GM12878 (cell line): ENCODE results near the gene MLPH. TPM values are rescaled to one million over a fixed set of nuclear protein-coding genes. Genes with fewer than 3 reads are reported as not detected.

Experiments
- ATAC-seq: fragments of 200-7000 bp; cut with Tn5 transposase; 3 replicates; pipeline ENCODE4 v1.9.1; 2020; ENCODE audit warnings: mild to moderate bottlenecking, moderate library complexity
- BruUV-seq: library from RNA; stranded (reverse); fragments of 400-500 nt; replicated peaks from 2 replicates; lab custom pipeline; 2021; lab: Mats Ljungman, UMichigan
- CTCF ChIA-PET: fragments of 300-600 bp; sonication (Branson Sonifier 250); formaldehyde crosslinking; extraction: SDS; loops from one replicate; lab custom pipeline; 2021; ENCODE audit warnings: inconsistent platforms; lab: Yijun Ruan, JAX
- POLR2A ChIA-PET: fragments of 350-600 bp; formaldehyde crosslinking; extraction: SDS; loops from one replicate; lab custom pipeline; 2021; ENCODE audit warnings: inconsistent platforms; lab: Charles Lee
- RAD21 ChIA-PET: fragments of 300-600 bp; sonication (Branson Sonifier 250); formaldehyde crosslinking; loops from one replicate; lab custom pipeline; 2023; ENCODE audit warnings: antibody characterized with exemption; ENCODE audit not compliant: unreplicated experiment; lab: Charles Lee
- SMC1A ChIA-PET: fragments of 300-600 bp; sonication (Branson Sonifier 250); formaldehyde crosslinking; loops from one replicate; lab custom pipeline; 2023; ENCODE audit not compliant: unreplicated experiment, uncharacterized antibody; lab: Charles Lee
- DNase-seq: peaks from one replicate; pipeline ENCODE4 v3.0.0-alpha.2; 2011; ENCODE audit warnings: low read depth, low spot score
- FAIRE-seq: peaks from 3 replicates; lab custom pipeline; 2011; peaks lifted over from hg19 to GRCh38; lab: Jason Lieb, UNC
- H2AFZ ChIP-seq: 2 replicates; pipeline ENCODE4 v1.6.0; 2011; ENCODE audit warnings: low read depth, low read length, control low read depth; ENCODE audit not compliant: control insufficient read depth
- H3K27ac ChIP-seq: 2 replicates; pipeline ENCODE4 v1.5.1; 2011; ENCODE audit warnings: control low read depth; ENCODE audit not compliant: control insufficient read depth, insufficient read depth
- H3K27me3 ChIP-seq, 2 experiments: replicated peaks in 1 of 2; 2 replicates each; pipeline versions ENCODE4 v1.6.0 to v1.6.1; 2011; ENCODE audit warnings: low read length in 1 of 2; ENCODE audit not compliant: control insufficient read depth in 2 of 2, insufficient read depth in 2 of 2
- H3K36me3 ChIP-seq, 2 experiments: 2 replicates each; pipeline ENCODE4 v1.5.1; 2011; ENCODE audit warnings: low read length in 1 of 2; ENCODE audit not compliant: control insufficient read depth in 2 of 2, insufficient read depth in 2 of 2
- H3K4me1 ChIP-seq: 2 replicates; pipeline ENCODE4 v1.6.1; 2011; ENCODE audit warnings: mild to moderate bottlenecking, low read length, moderate library complexity, mixed read lengths; ENCODE audit not compliant: control insufficient read depth, insufficient read depth
- H3K4me2 ChIP-seq: 2 replicates; pipeline ENCODE4 v1.6.0; 2011; ENCODE audit warnings: control low read depth; ENCODE audit not compliant: control insufficient read depth, insufficient read depth
- H3K4me3 ChIP-seq: fragments of 200-600 bp; sonication (generic); 2 replicates; pipeline ENCODE4 v1.5.1; 2016
- H3K79me2 ChIP-seq: 2 replicates; pipeline ENCODE4 v1.6.0; 2011; ENCODE audit warnings: low read length; ENCODE audit not compliant: control insufficient read depth, insufficient read depth
- H3K9ac ChIP-seq: 2 replicates; pipeline ENCODE4 v1.8.0; 2011; ENCODE audit warnings: low read length, control low read depth, mixed read lengths; ENCODE audit not compliant: control insufficient read depth, insufficient read depth
- H3K9me3 ChIP-seq: replicated peaks from 3 replicates; pipeline ENCODE4 v1.5.1; 2011; ENCODE audit warnings: mild to moderate bottlenecking, low read length; ENCODE audit not compliant: control insufficient read depth, insufficient read depth
- H4K20me1 ChIP-seq: 2 replicates; pipeline ENCODE4 v1.6.0; 2011; ENCODE audit not compliant: control insufficient read depth, insufficient read depth
- BCL11A ChIP-seq: IDR thresholded peaks from 2 replicates; pipeline ENCODE4 v1.6.1; 2011; ENCODE audit warnings: low read depth, low read length
- CTCF ChIP-seq, 3 experiments: IDR thresholded peaks in 2 of 3; conservative IDR thresholded peaks in 1 of 3; 2 replicates each; pipeline ENCODE4 v1.5.1; 2011; ENCODE audit warnings: low read depth in 3 of 3, low read length in 3 of 3, mild to moderate bottlenecking in 3 of 3, control low read depth in 2 of 3, moderate library complexity in 2 of 3, inconsistent platforms in 1 of 3, mixed read lengths in 1 of 3; ENCODE audit not compliant: control insufficient read depth in 2 of 3, insufficient read depth in 1 of 3; ENCODE audit errors: extremely low read depth in 1 of 3
- ETV6 ChIP-seq, 2 experiments: fragments of 450-650 bp in 1 of 2; IDR thresholded peaks in 1 of 2; conservative IDR thresholded peaks in 1 of 2; 2 replicates each; pipeline ENCODE4 v1.6.1; 2014; ENCODE audit warnings: antibody characterized with exemption in 1 of 2, borderline replicate concordance in 1 of 2, low read depth in 1 of 2, mild to moderate bottlenecking in 1 of 2, moderate library complexity in 1 of 2
- GATAD2B ChIP-seq: fragments of 450-650 bp; conservative IDR thresholded peaks from 2 replicates; pipeline ENCODE4 v1.6.1; 2017; ENCODE audit warnings: low read depth, mild to moderate bottlenecking, moderate library complexity
- NFYB ChIP-seq: IDR thresholded peaks from 2 replicates; pipeline ENCODE4 v1.6.1; 2011; ENCODE audit warnings: low read depth, mild to moderate bottlenecking, low read length, improper control_type of control experiment, moderate library complexity; ENCODE audit not compliant: insufficient read depth
- NRF1 ChIP-seq: conservative IDR thresholded peaks from 2 replicates; pipeline ENCODE4 v1.6.1; 2011; ENCODE audit warnings: mild to moderate bottlenecking, low read depth, low read length, improper control_type of control experiment
- RUNX3 ChIP-seq: IDR thresholded peaks from 2 replicates; pipeline ENCODE4 v1.6.1; 2012; ENCODE audit warnings: low read length, inconsistent platforms
- SREBF1 ChIP-seq: IDR thresholded peaks from 2 replicates; pipeline ENCODE4 v1.6.1; 2012; ENCODE audit warnings: mild to moderate bottlenecking, low read length
- SRF ChIP-seq, 2 experiments: IDR thresholded peaks; 2 replicates each; pipeline ENCODE4 v1.6.1; 2011; ENCODE audit warnings: low read depth in 2 of 2, low read length in 2 of 2, mild to moderate bottlenecking in 1 of 2, moderate library complexity in 1 of 2
- TBL1XR1 ChIP-seq: IDR thresholded peaks from 2 replicates; pipeline ENCODE4 v1.6.1; 2012; ENCODE audit warnings: low read depth, low read length, improper control_type of control experiment
- USF2 ChIP-seq: IDR thresholded peaks from 2 replicates; pipeline ENCODE4 v1.6.1; 2011; ENCODE audit warnings: low read depth, low read length, improper control_type of control experiment, borderline replicate concordance
- ZBED1 ChIP-seq: IDR thresholded peaks from 2 replicates; pipeline ENCODE4 v1.6.1; 2016; ENCODE audit warnings: borderline replicate concordance
- ZBTB33 ChIP-seq: fragments of 450-650 bp; IDR thresholded peaks from 2 replicates; pipeline ENCODE4 v1.6.1; 2017; ENCODE audit warnings: mild to moderate bottlenecking
- ZNF217 ChIP-seq: fragments of 450-650 bp; IDR thresholded peaks from 2 replicates; pipeline ENCODE4 v1.6.1; 2017; ENCODE audit warnings: antibody characterized with exemption, mild to moderate bottlenecking
- ZNF687 ChIP-seq: fragments of 450-650 bp; IDR thresholded peaks from 2 replicates; pipeline ENCODE4 v1.6.1; 2017; ENCODE audit warnings: mild to moderate bottlenecking, moderate library complexity
- WGBS: methylation state at CpG from one replicate; pipeline ENCODE4 v1.1.6; 2016; ENCODE audit warnings: low lambda C conversion rate; ENCODE audit not compliant: insufficient replicate concordance, insufficient coverage; ENCODE audit errors: missing lambda C conversion rate; 5-methylcytosine and 5-hydroxymethylcytosine counted together
- in situ Hi-C: fragments of 300-500 bp; cut with MboI; formaldehyde crosslinking; loops from 9 replicates; pipeline ENCODE4 v1.14.3; 2018; ENCODE audit warnings: mixed read lengths
- intact Hi-C: fragments of 100-400 bp; cut with micrococcal nuclease; formaldehyde crosslinking; loops from one replicate; pipeline ENCODE4 v1.14.2; 2022; ENCODE audit not compliant: unreplicated experiment
- polyA plus RNA-seq, 11 experiments: library from polyadenylated mRNA; depleted of rRNA in 4 of 11; unstranded in 6 of 11; stranded (reverse) in 5 of 11; fragments of >200 nt; fragmentation: Nextera tagmentation in 4 of 11; fragmentation: Illumina TruSeq in 1 of 11; extraction: Ambion mirVana in 4 of 11; extraction: Trizol in 1 of 11; gene quantifications; 1 replicate in 1 of 11; 2 replicates in 10 of 11; pipeline versions ENCODE4 v1.2.1 to v1.2.3, GENCODE V29; 2011 to 2016; ENCODE audit warnings: inconsistent platforms in 2 of 11, missing spikeins in 2 of 11, low read depth in 1 of 11
- total RNA-seq, 4 experiments: library from RNA; depleted of rRNA in 3 of 4; stranded (reverse); fragments of >200 nt in 3 of 4; fragmentation: Illumina TruSeq in 1 of 4; extraction: Trizol in 1 of 4; gene quantifications; 2 replicates each; pipeline versions ENCODE4 v1.2.1 to v1.2.3, GENCODE V29; 2013 to 2021

Gene MLPH
- total and polyA plus RNA-seq, 10 of the 15 experiments (the other 5 are each of a cell fraction or from before 2014, with no cell fraction given), result 0.16 to 0.85 TPM; not detected in 8

- Histone ChIP-seq H3K36me3 (no peaks in the 10 kb centered on the region), H4K20me1 (no peaks in the 10 kb centered on the region), H3K4me3 (no peak overlapping the region), H3K9ac (no peak overlapping the region), H2AFZ (no peak overlapping the region), H3K27me3 (no peaks in the 10 kb centered on the region), H3K4me2 (no peak overlapping the region), H3K9me3 (no peaks in the 10 kb centered on the region; the same call in 1 of the 3 replicates), H3K4me1 (no peaks in the 10 kb centered on the region), H3K79me2 (no peaks in the 10 kb centered on the region), H3K27ac (no peak overlapping the region)
- no peak for ATAC-seq
- no peak for DNase-seq
- 0% methylated on average over 1 of the region's 1 CpG for WGBS
- TF ChIP-seq ETV6 (conservative IDR thresholded peaks at IDR 0.05 in 1 of 2, IDR thresholded peaks at IDR 0.05 in 1 of 2; ENCODE audit: borderline replicate concordance in 1 of 2, low read depth in 1 of 2) (no peak), ZNF217 (no peak), RUNX3 (no peak), ZBTB33 (no peak), NRF1 (no peak), BCL11A (no peak), ZBED1 (no peak), NFYB (no peak), ZNF687 (no peak), GATAD2B (no peak), SREBF1 (no peak), USF2 (no peak), SRF (IDR thresholded peaks at IDR 0.05; ENCODE audit: low read depth in 2 of 2, low read length in 2 of 2) (no peak), CTCF (IDR thresholded peaks at IDR 0.05 in 2 of 3, conservative IDR thresholded peaks at IDR 0.05 in 1 of 3; ENCODE audit: control insufficient read depth in 2 of 3, extremely low read depth in 1 of 3, insufficient read depth in 1 of 3, low read depth in 3 of 3, low read length in 3 of 3) (no peak), TBL1XR1 (no peak)
- ChIA-PET RAD21 (no interaction called here), CTCF (interaction anchor here (0.7 to 1.3 kb wide), 2 partner anchors 9 to 274 kb away, joined by 3 read pairs; no protein-coding TSS in a partner anchor), SMC1A (no interaction called here), POLR2A (no interaction called here)
- intact Hi-C loops, result no loop called here
- no TSS peak for BruUV-seq
- in situ Hi-C loops, result no loop called here
- no peak for FAIRE-seq
These were observed 28.5 kb upstream of the MLPH start for GRCh38 chr2:237458519-237458918.
